ENCODE data around the gene TSPAN31. TPM values are rescaled to one million over a fixed set of nuclear protein-coding genes. Genes with fewer than 3 reads are reported as not detected.

Gene TSPAN31
- total and polyA plus RNA-seq, 2 of the 8 experiments (the other 6 are each of a cell fraction or from before 2014, with no cell fraction given), result 15.8 to 31.4 TPM

DNA sequence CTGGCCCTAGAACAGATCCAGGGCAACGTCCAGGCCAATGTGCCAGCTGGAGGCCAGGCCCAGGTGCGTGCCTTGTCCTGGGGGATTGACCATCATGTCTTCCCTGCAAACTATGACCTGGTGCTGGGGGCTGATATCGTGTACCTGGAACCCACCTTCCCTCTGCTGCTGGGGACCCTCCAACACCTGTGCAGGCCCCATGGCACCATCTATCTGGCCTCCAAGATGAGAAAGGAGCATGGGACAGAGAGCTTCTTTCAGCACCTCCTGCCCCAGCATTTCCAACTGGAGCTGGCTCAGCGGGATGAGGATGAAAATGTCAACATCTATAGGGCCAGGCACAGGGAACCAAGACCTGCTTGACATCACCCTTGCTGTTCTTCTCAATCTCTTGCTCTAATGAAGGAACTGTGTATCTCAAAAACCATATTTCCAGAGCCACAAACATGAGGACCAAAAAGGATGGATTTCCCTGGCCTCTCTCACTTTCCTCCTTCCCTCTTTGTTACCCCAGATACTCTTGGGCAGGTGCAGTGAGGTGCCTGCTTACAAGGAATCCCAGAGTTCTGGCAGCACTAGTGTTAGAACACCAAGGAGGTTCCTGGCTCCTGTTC is 35.6 kb downstream of the TSPAN31 start:
- Histone ChIP-seq H2BK120ac (replicated peaks; ENCODE audit: low read depth, low read length) (no peak overlapping the region), H3K4me2 (ENCODE audit: insufficient read depth in 1 of 2, low read depth in 2 of 2, low read length in 2 of 2) (no peak overlapping the region), H3K14ac (ENCODE audit: insufficient read length) (no peak overlapping the region), H4K5ac (ENCODE audit: insufficient read length, low read depth, low read length) (no peak overlapping the region), H3K4me3 (ENCODE audit: extremely low read depth in 1 of 4, insufficient read depth in 2 of 4, low read depth in 3 of 4, low read length in 4 of 4) (no peak overlapping the region), H3K36me3 (ENCODE audit: control insufficient read depth in 2 of 4, insufficient read depth in 4 of 4, low read length in 3 of 4) (peaks cover 0 to 5% (median 2%) of the 10 kb centered on the region in 4 experiments; a peak in 3 of 8 replicates), H2AK5ac (ENCODE audit: low read depth, low read length) (no peak overlapping the region), H3K9ac (replicated peaks in 1 of 4; ENCODE audit: extremely low read depth in 1 of 4, low read depth in 3 of 4, low read length in 3 of 4) (no peak overlapping the region; a peak in 1 of 7 replicates), H2BK20ac (ENCODE audit: low read length) (no peak overlapping the region), H3K23me2 (ENCODE audit: low read depth, low read length) (peaks cover 2% of the 10 kb centered on the region; the same call in 1 of the 2 replicates), H4K8ac (ENCODE audit: extremely low read depth, insufficient read depth, low read length) (no peak overlapping the region), H3K56ac (replicated peaks; ENCODE audit: insufficient read length, low read depth, low read length) (no peak overlapping the region), H3K79me2 (ENCODE audit: control insufficient read depth in 1 of 2, insufficient read depth in 2 of 2, low read length in 2 of 2) (peaks cover 0 to 16% of the 10 kb centered on the region in 2 experiments; a peak in 2 of 4 replicates), H3K18ac (ENCODE audit: extremely low read depth, low read length) (no peak overlapping the region), H4K20me1 (replicated peaks in 1 of 2; ENCODE audit: control insufficient read depth in 1 of 2, insufficient read depth in 2 of 2, low read length in 2 of 2) (no peaks in the 10 kb centered on the region), H3K27me3 (replicated peaks in 1 of 4; ENCODE audit: control insufficient read depth in 3 of 4, extremely low read depth in 1 of 4, insufficient read depth in 3 of 4, low read length in 3 of 4) (no peaks in the 10 kb centered on the region), H2BK12ac (ENCODE audit: low read depth, low read length) (no peak overlapping the region), H3K4me1 (replicated peaks in 1 of 4; ENCODE audit: control insufficient read depth in 3 of 4, insufficient read depth in 4 of 4, low read length in 3 of 4) (no peaks in the 10 kb centered on the region), H2BK5ac (ENCODE audit: low read depth, low read length) (no peak overlapping the region), H3K79me1 (ENCODE audit: low read depth, low read length) (no peaks in the 10 kb centered on the region), H3K9me3 (ENCODE audit: insufficient read depth in 2 of 2, low read depth in 1 of 2, low read length in 1 of 2) (no peaks in the 10 kb centered on the region), H3K4ac (replicated peaks; ENCODE audit: insufficient read length, low read depth, low read length) (no peak overlapping the region), H4K91ac (replicated peaks; ENCODE audit: insufficient read length, low read length) (no peak overlapping the region), H2BK15ac (ENCODE audit: low read length) (no peak overlapping the region), H3K27ac (ENCODE audit: low read depth, low read length) (no peak overlapping the region; the same call in 1 of the 2 replicates), H3K23ac (ENCODE audit: insufficient read length) (no peak overlapping the region), H2AFZ (ENCODE audit: low read length) (no peak overlapping the region)
- ChIA-PET CTCF (ENCODE audit: partially characterized antibody) (interaction anchor here (1.1 to 4.7 kb wide), 9 partner anchors 10 to 52 kb away, joined by 3 to 28 read pairs (median 5); partner anchors contain the start of gene CYP27B1), POLR2A (ENCODE audit: partially characterized antibody) (interaction anchor here (1.0 to 1.6 kb wide), 3 partner anchors 8 to 14 kb away, joined by 3 to 6 read pairs (median 5); partner anchors contain the start of genes CYP27B1, EEF1AKMT3 and METTL1)
- FAIRE-seq (no peak), DNase-seq (ENCODE audit: low read depth in 1 of 2, low spot score in 2 of 2) (no peak)
- WGBS, 2 experiments (ENCODE audit: extremely low coverage in 1 of 2, insufficient coverage in 1 of 2, insufficient read length in 1 of 2, insufficient replicate concordance in 2 of 2, low coverage in 1 of 2, low lambda C conversion rate in 2 of 2, missing lambda C conversion rate in 1 of 2), result 90% methylated on average over 4 of the region's 4 CpGs; no CpG with 5 or more reads in 1 of the 2 experiments
- no peak for TF ChIP-seq KDM4A (IDR thresholded peaks at IDR 0.05; ENCODE audit: low read depth, low read length, severe bottlenecking)
- TF ChIP-seq SIX5 (IDR thresholded peaks at IDR 0.05; ENCODE audit: low read depth, low read length), result no peak
- no peak for TF ChIP-seq CEBPB (IDR thresholded peaks at IDR 0.05; ENCODE audit: low read depth, low read length)
- no peak for TF ChIP-seq RFX5 (IDR thresholded peaks at IDR 0.05; ENCODE audit: borderline replicate concordance, low read depth, low read length)
- TF ChIP-seq EGR1 (IDR thresholded peaks at IDR 0.05; ENCODE audit: borderline replicate concordance, low read depth, low read length), result no peak
- no peak for TF ChIP-seq SP2 (IDR thresholded peaks at IDR 0.05; ENCODE audit: low read length)
- TF ChIP-seq JUN (IDR thresholded peaks at IDR 0.05; ENCODE audit: low read depth, low read length), result no peak
- TF ChIP-seq, protein P1, sequence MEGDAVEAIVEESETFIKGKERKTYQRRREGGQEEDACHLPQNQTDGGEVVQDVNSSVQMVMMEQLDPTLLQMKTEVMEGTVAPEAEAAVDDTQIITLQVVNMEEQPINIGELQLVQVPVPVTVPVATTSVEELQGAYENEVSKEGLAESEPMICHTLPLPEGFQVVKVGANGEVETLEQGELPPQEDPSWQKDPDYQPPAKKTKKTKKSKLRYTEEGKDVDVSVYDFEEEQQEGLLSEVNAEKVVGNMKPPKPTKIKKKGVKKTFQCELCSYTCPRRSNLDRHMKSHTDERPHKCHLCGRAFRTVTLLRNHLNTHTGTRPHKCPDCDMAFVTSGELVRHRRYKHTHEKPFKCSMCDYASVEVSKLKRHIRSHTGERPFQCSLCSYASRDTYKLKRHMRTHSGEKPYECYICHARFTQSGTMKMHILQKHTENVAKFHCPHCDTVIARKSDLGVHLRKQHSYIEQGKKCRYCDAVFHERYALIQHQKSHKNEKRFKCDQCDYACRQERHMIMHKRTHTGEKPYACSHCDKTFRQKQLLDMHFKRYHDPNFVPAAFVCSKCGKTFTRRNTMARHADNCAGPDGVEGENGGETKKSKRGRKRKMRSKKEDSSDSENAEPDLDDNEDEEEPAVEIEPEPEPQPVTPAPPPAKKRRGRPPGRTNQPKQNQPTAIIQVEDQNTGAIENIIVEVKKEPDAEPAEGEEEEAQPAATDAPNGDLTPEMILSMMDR (IDR thresholded peaks at IDR 0.05; ENCODE audit: control extremely low read depth in 1 of 3, insufficient read depth in 1 of 3, low read depth in 1 of 3, low read length in 3 of 3), result no peak
- TF ChIP-seq GABPA (IDR thresholded peaks at IDR 0.05; ENCODE audit: borderline replicate concordance, insufficient read depth, low read length), result no peak
- no peak for TF ChIP-seq EP300 (IDR thresholded peaks at IDR 0.05; ENCODE audit: borderline replicate concordance in 1 of 2, low read depth in 2 of 2, low read length in 2 of 2)

All from H1 (cell line).